Stimulated activated CD4-positive, alpha-beta T cell treated with anti-CD3 and anti-CD28 coated beads, TNF-alpha, amount 100 ng/mL, for 24 hours (primary cell): Measurements from ENCODE around the gene DDIAS.
"Not testable (repeated sequence)": the region's sequence is repeated elsewhere in the genome, so short reads cannot be mapped to it uniquely, and the experiment has no call there.

Experiments
- DNase-seq, 3 experiments: peaks; one replicate each; pipeline ENCODE4 v3.0.0-alpha.2; 2020; ENCODE audit warnings: low read depth in 3 of 3

The DDIAS gene

GRCh38 chr11:82967381-82967780 lies 65.8 kb downstream of the DDIAS start:
- DNase-seq, result no peak

DNA sequence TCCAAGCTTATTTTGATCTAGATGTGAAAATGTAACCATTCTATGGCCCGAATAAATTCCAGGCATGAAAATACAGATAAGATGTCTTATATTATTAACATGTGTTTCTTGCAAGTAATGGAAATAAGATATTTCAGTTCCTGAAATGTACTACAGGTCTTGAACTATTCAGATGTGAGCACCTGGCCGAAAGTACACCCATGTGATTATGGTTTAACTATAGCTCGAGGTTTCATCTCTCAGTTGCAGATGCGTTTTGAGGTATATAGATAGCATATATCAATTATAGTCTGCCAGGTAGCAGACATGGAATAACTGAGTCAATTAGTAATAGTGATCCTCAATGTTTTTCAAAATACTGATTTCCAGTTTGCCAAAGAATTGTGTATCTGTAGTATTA lies 68.3 kb downstream of the DDIAS start:
- no peak for DNase-seq

DNA sequence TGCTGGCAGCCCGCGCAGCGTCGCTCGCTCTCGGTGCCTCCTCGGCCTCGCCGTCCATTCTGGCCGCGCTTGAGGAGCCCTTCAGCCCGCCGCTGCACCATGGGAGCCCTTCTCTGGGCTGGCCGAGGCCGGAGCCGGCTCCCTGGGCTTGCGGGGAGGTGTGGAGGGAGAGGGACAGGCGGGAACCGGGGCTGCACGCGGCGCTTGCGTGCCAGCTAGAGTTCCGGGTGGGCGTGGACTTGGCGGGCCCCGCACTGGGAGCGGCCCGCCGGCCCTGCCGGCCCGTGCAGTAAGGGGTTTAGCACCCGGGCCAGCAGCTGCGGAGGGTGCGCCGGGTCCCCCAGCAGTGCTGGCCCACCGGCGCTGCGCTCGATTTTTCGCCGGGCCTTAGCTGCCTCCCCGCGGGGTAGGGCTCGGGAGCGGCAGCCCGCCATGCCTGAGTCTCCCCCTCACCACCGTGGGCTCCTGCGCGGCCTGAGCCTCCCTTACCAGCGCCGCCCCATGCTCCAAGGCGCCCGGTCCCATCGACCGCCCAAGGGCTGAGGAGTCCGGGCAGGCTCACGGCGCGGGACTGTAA lies 69.1 kb downstream of the DDIAS start:
- DNase-seq, result not testable (repeated sequence)

GRCh38 chr11:82971519-82971946 lies 70.0 kb downstream of the DDIAS start:
- DNase-seq, result peak in 1 of 3 experiments; percentile 28

DNA sequence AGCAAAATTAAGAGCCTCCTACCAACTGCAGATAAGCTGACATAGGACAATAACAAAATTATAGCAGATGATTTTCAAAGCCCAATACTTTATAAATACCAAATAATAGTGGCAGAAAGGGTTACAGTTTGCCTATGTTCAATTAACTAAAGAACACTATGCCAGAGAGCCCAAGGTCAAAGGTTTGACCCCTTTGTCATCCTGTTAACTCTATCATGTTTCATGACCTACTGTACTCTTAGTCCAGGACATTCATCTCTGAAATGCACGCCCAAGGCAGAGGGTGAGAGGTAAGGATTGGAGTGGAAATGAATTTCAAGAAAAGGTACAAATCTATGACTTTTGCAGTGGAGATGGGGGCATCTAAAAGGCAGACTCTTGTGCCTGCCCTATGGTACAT lies 70.6 kb downstream of the DDIAS start:
- no peak for DNase-seq

DNA sequence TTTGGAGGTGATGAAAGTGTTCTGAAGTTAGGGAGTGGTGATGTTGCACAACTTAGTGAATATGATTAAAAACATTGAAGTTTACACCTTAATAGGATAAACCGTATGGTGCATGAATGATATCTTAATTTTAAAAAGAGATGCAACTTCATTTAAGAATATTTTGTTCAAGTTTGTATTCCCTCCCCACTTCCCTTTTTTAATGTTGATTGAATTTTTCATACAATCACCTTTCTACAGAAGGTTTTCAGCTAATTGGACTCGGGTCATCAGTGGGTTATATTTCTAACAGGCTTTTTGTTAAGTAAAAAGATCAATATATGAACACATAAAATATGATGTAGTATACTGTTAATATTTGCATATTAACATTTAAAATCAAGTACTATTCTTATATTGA lies 72.6 kb downstream of the DDIAS start:
- DNase-seq, result no peak

GRCh38 chr11:82974851-82975250 lies 73.3 kb downstream of the DDIAS start:
- no peak for DNase-seq

- DNase-seq, result no peak
These were observed 74.3 kb downstream of the DDIAS start for GRCh38 chr11:82975882-82976281.

DNA sequence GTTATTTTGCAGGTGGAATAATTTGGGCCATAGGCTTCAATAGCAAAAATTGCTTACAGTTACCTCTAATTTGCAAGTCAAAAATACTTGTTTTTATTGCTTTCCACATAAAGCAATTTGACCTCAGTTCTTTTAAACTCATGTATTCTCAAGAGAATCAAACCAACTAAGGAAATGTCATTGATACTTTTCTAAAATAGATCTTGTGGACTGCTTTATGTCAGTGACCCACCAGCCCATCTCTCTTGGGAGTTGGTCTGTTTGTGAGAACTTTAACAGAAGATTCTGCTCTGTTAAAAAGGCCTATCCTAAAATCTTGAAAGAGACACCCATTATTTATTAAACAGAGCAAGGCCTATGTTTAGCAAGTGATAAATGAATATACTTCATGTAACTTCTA lies 75.2 kb downstream of the DDIAS start:
- no peak for DNase-seq

DNA sequence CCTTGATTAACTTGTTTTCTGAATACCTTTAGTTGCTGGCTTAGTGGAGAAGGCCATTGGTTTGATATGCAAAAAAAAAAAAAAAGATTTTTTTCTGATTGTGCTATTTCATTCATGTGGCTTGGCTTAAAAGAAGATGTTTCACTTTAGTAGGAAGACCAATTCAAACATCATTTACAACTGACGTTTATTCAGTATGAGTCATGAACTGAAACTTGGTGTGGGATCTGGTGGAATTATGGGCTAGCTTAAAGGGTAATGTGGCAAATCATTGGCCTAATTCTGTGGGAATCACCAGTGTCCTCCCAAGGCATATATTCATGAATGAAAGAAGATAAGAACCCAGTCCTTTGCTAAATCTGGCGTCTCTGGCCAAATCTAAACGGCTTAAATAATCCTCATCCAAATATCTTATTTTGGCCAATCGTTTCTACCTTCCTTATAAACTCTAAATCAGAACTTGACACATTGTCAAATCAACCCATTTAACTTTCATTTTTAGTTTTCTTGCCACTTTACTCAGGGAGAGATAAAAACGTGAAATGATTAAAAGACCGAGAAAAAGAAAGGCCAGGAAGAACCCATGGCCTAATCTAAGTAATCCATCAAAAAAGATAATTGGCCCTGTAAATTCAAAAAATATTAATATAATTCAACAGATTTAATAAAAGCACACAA lies 77.0 kb downstream of the DDIAS start:
- DNase-seq, result no peak

DNA sequence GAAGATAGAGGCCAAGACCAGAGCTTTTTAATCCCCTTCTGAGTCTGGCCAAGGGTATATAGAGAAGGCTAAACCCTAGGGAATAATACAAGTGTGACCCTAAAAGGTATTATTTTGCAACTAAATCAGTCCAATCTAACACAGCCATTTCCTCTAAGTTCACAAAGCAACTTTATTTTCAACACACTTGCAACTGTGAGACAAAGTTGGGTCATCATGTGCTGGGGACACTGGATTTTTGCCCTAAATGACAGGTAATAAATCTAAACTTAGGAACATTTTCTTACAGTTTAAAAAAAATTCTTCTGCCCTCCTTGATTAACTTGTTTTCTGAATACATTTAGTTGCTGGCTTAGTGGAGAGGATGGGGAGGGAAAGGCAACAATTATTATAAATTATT lies 78.3 kb downstream of the DDIAS start:
- DNase-seq, result no peak

GRCh38 chr11:82980292-82980691 lies 78.8 kb downstream of the DDIAS start:
- DNase-seq, result no peak

DNA sequence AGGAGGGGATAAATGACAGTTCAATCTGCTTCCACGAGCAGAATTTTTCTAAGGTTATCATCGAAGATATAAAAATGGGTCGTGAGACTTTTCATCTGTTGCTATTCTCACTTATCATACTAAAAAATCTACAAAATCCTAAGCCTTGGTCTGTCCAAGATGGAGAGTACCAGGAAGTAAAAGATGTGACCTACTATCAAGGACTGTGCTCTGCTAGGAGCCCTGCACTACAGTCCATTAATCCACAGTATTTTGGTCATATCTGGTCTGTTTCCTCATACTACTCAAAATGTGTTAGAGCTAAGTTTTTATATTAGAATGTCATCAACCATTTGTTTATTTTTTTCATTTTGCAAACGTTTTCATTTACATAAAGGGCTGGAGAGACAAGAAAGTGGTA lies 79.4 kb downstream of the DDIAS start:
- no peak for DNase-seq

GRCh38 chr11:82981852-82982251 lies 80.3 kb downstream of the DDIAS start:
- DNase-seq, result no peak
